Measurements from ENCODE around the gene INPPL1.

DNA sequence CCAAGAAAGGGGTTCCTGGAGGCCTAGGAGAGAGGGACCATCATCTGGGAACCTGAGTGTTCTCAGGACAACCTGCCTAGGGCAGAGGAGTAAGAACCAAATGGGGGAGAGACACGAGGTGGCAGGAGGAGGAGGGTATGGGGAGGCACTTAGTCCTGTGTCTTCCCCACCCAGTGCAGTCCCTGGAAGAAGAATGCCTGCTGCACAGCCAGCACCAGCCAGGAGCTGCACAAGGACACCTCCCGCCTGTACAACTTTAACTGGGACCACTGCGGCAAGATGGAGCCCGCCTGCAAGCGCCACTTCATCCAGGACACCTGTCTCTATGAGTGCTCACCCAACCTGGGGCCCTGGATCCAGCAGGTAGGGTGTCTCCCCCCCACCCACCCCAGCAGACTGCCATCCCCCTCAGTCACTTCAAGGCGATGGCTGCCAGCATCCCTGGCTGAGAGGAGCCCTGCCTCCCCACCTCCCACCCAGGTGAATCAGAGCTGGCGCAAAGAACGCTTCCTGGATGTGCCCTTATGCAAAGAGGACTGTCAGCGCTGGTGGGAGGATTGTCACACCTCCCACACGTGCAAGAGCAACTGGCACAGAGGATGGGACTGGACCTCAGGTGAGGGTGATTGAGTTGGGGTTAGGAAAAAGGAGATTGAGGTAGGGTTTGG lies 3.7 kb upstream of the INPPL1 start:
- TF ChIP-seq, protein P1, sequence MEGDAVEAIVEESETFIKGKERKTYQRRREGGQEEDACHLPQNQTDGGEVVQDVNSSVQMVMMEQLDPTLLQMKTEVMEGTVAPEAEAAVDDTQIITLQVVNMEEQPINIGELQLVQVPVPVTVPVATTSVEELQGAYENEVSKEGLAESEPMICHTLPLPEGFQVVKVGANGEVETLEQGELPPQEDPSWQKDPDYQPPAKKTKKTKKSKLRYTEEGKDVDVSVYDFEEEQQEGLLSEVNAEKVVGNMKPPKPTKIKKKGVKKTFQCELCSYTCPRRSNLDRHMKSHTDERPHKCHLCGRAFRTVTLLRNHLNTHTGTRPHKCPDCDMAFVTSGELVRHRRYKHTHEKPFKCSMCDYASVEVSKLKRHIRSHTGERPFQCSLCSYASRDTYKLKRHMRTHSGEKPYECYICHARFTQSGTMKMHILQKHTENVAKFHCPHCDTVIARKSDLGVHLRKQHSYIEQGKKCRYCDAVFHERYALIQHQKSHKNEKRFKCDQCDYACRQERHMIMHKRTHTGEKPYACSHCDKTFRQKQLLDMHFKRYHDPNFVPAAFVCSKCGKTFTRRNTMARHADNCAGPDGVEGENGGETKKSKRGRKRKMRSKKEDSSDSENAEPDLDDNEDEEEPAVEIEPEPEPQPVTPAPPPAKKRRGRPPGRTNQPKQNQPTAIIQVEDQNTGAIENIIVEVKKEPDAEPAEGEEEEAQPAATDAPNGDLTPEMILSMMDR (IDR thresholded peaks at IDR 0.05; ENCODE audit: low read depth, low read length): no peak
- TF ChIP-seq POLR2A (IDR thresholded peaks at IDR 0.05; ENCODE audit: extremely low read depth, insufficient read length): no peak
- TF ChIP-seq, protein P2, sequence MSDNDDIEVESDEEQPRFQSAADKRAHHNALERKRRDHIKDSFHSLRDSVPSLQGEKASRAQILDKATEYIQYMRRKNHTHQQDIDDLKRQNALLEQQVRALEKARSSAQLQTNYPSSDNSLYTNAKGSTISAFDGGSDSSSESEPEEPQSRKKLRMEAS (IDR thresholded peaks at IDR 0.05; ENCODE audit: low read depth, low read length): no peak
- no peak for TF ChIP-seq MYC (IDR thresholded peaks at IDR 0.05; ENCODE audit: low read depth, low read length)

Measured in NB4 (cell line).